IMR-90 (cell line): ENCODE measurements around the gene CSH1. TPM values are rescaled to one million over a fixed set of nuclear protein-coding genes. Genes with fewer than 3 reads are reported as not detected.
"Not testable (repeated sequence)": the region's sequence is repeated elsewhere in the genome, so short reads cannot be mapped to it uniquely, and the experiment has no call there.

Source experiments
- ATAC-seq: fragments of 200-7000 bp; cut with Tn5 transposase; 2 replicates; pipeline ENCODE4 v1.9.1; 2020; ENCODE audit warnings: low read depth, mild to moderate bottlenecking, moderate library complexity
- BruUV-seq: library from RNA; stranded (reverse); fragments of 400-500 nt; replicated peaks from 2 replicates; lab custom pipeline; 2021; lab: Mats Ljungman, UMichigan
- CTCF ChIA-PET: fragments of 300-600 bp; formaldehyde crosslinking; extraction: SDS; loops from one replicate; lab custom pipeline; 2021; ENCODE audit warnings: antibody characterized with exemption; lab: Yijun Ruan, JAX
- POLR2A ChIA-PET: fragments of 300-600 bp; sonication (Branson Sonifier 250); formaldehyde crosslinking; loops from one replicate; lab custom pipeline; 2022; ENCODE audit warnings: antibody characterized with exemption; ENCODE audit not compliant: unreplicated experiment; lab: Charles Lee
- DNase-seq: peaks from one replicate; pipeline ENCODE4 v3.0.0; 2013
- H2AFZ ChIP-seq: replicated peaks from 2 replicates; pipeline ENCODE3; 2013; ENCODE audit warnings: low read length, mild to moderate bottlenecking; ENCODE audit not compliant: poor library complexity
- H2AK5ac ChIP-seq: 2 replicates; pipeline ENCODE4 v1.6.1; 2013; ENCODE audit warnings: low read depth, low read length, inconsistent platforms
- H2AK9ac ChIP-seq: replicated peaks from 2 replicates; pipeline ENCODE3; 2013; ENCODE audit warnings: mild to moderate bottlenecking, low read depth, low read length, moderate library complexity; ENCODE audit not compliant: poor library complexity
- H2BK120ac ChIP-seq: 2 replicates; pipeline ENCODE4 v1.6.1; 2013; ENCODE audit warnings: low read depth, low read length, inconsistent platforms
- H2BK15ac ChIP-seq: 3 replicates; pipeline ENCODE4 v1.6.1; 2013; ENCODE audit warnings: low read depth, low read length, inconsistent platforms
- H2BK20ac ChIP-seq: 2 replicates; pipeline ENCODE4 v1.6.1; 2013; ENCODE audit warnings: low read depth, mild to moderate bottlenecking, inconsistent platforms, low read length, moderate library complexity
- H2BK5ac ChIP-seq: 2 replicates; pipeline ENCODE4 v1.6.1; 2013; ENCODE audit warnings: mild to moderate bottlenecking, low read depth, low read length, inconsistent platforms; ENCODE audit not compliant: poor library complexity, severe bottlenecking
- H3K14ac ChIP-seq: replicated peaks from 2 replicates; pipeline ENCODE4 v1.6.1; 2013; ENCODE audit warnings: low read depth, low read length, inconsistent platforms
- H3K18ac ChIP-seq: 2 replicates; pipeline ENCODE4 v1.6.1; 2013; ENCODE audit warnings: low read depth, low read length, control low read depth
- H3K23ac ChIP-seq: 2 replicates; pipeline ENCODE4 v1.6.1; 2013; ENCODE audit warnings: low read depth, low read length, inconsistent platforms
- H3K27ac ChIP-seq: 2 replicates; pipeline ENCODE4 v1.5.1; 2013; ENCODE audit warnings: mild to moderate bottlenecking, control low read depth, low read length; ENCODE audit not compliant: insufficient read depth
- H3K27me3 ChIP-seq: 2 replicates; pipeline ENCODE4 v1.6.1; 2013; ENCODE audit warnings: low read length; ENCODE audit not compliant: control insufficient read depth, insufficient read depth
- H3K36me3 ChIP-seq: 2 replicates; pipeline ENCODE4 v1.6.1; 2013; ENCODE audit warnings: low read length, mixed read lengths; ENCODE audit not compliant: control insufficient read depth, insufficient read depth
- H3K4ac ChIP-seq: 2 replicates; pipeline ENCODE4 v1.6.1; 2013; ENCODE audit warnings: low read depth, low read length, inconsistent platforms
- H3K4me1 ChIP-seq: 2 replicates; pipeline ENCODE4 v1.6.1; 2013; ENCODE audit warnings: low read length, mixed read lengths; ENCODE audit not compliant: control insufficient read depth, insufficient read depth
- H3K4me2 ChIP-seq: 2 replicates; pipeline ENCODE4 v1.6.1; 2013; ENCODE audit warnings: low read depth, mild to moderate bottlenecking, control low read depth, low read length, moderate library complexity
- H3K4me3 ChIP-seq: 2 replicates; pipeline ENCODE4 v1.5.1; 2013; ENCODE audit warnings: low read depth, mild to moderate bottlenecking, control low read depth, low read length, moderate library complexity; ENCODE audit not compliant: insufficient read depth
- H3K56ac ChIP-seq: 2 replicates; pipeline ENCODE4 v1.6.1; 2013; ENCODE audit warnings: low read length, inconsistent platforms; ENCODE audit not compliant: insufficient read depth; ENCODE audit errors: extremely low read depth
- H3K79me1 ChIP-seq, 2 experiments: 2 replicates each; pipeline ENCODE4 v1.6.1; 2013; ENCODE audit warnings: low read length in 2 of 2, inconsistent platforms in 1 of 2, low read depth in 1 of 2
- H3K9ac ChIP-seq: 2 replicates; pipeline ENCODE4 v1.6.1; 2013; ENCODE audit warnings: low read depth, low read length, control low read depth
- H3K9me1 ChIP-seq: 2 replicates; pipeline ENCODE4 v1.6.1; 2013; ENCODE audit warnings: low read length, inconsistent platforms; ENCODE audit not compliant: insufficient read depth
- H3K9me3 ChIP-seq: 2 replicates; pipeline ENCODE4 v1.6.1; 2013; ENCODE audit warnings: low read length; ENCODE audit not compliant: control insufficient read depth, insufficient read depth
- H4K20me1 ChIP-seq: 2 replicates; pipeline ENCODE4 v1.6.1; 2013; ENCODE audit warnings: low read length, inconsistent platforms; ENCODE audit not compliant: insufficient read depth
- H4K5ac ChIP-seq: 2 replicates; pipeline ENCODE4 v1.6.1; 2013; ENCODE audit warnings: mild to moderate bottlenecking, low read depth, low read length, control low read depth
- H4K8ac ChIP-seq, 2 experiments: 2 replicates each; pipeline ENCODE4 v1.6.1; 2013; ENCODE audit warnings: low read depth in 2 of 2, low read length in 2 of 2, control low read depth in 1 of 2, inconsistent platforms in 1 of 2
- H4K91ac ChIP-seq: 2 replicates; pipeline ENCODE4 v1.6.1; 2013; ENCODE audit warnings: low read depth, low read length, inconsistent platforms; ENCODE audit not compliant: insufficient read depth
- MAFK ChIP-seq: IDR thresholded peaks from 2 replicates; pipeline ENCODE4 v1.6.1; 2012; ENCODE audit warnings: low read depth, low read length, improper control_type of control experiment
- WGBS, 2 experiments: methylation state at CpG; one replicate each; pipeline versions ENCODE4 v1.1.5 to v1.1.7; 2013; ENCODE audit warnings: missing lambda C conversion rate in 2 of 2; ENCODE audit not compliant: insufficient read length in 1 of 2; ENCODE audit errors: extremely low coverage in 2 of 2; 5-methylcytosine and 5-hydroxymethylcytosine counted together
- dilution Hi-C: fragments of 300-500 bp; cut with HindIII; formaldehyde crosslinking; loops from one replicate; pipeline ENCODE4 v1.14.3; 2018; ENCODE audit warnings: low sequenced_read_pairs; ENCODE audit not compliant: unreplicated experiment
- in situ Hi-C: fragments of 300-500 bp; cut with MboI; formaldehyde crosslinking; loops from 3 replicates; pipeline ENCODE4 v1.14.3; 2019; ENCODE audit warnings: low sequenced_read_pairs, inconsistent platforms, mixed read lengths
- intact Hi-C: fragments of 100-400 bp; cut with micrococcal nuclease; formaldehyde crosslinking; loops from 2 replicates; pipeline ENCODE4 v1.10.0; 2022
- polyA plus RNA-seq, 3 experiments: library from polyadenylated mRNA; depleted of rRNA; stranded (reverse); fragments of >200 nt; gene quantifications; 2 replicates each; pipeline ENCODE4 v1.2.3, GENCODE V29; 2012; ENCODE audit warnings: low replicate concordance in 1 of 3
- total RNA-seq: library from RNA; depleted of rRNA; stranded (reverse); fragments of >200 nt; gene quantifications from 2 replicates; pipeline ENCODE4 v1.2.3, GENCODE V29; 2012
- TF ChIP-seq, protein P1 (sequence below): conservative IDR thresholded peaks from 2 replicates; pipeline ENCODE4 v1.5.1; 2012; ENCODE audit warnings: mild to moderate bottlenecking, low read depth, low read length, improper control_type of control experiment

CSH1 gene
- total and polyA plus RNA-seq, 2 of the 4 experiments (the other 2 are of a cell fraction), result not detected

DNA sequence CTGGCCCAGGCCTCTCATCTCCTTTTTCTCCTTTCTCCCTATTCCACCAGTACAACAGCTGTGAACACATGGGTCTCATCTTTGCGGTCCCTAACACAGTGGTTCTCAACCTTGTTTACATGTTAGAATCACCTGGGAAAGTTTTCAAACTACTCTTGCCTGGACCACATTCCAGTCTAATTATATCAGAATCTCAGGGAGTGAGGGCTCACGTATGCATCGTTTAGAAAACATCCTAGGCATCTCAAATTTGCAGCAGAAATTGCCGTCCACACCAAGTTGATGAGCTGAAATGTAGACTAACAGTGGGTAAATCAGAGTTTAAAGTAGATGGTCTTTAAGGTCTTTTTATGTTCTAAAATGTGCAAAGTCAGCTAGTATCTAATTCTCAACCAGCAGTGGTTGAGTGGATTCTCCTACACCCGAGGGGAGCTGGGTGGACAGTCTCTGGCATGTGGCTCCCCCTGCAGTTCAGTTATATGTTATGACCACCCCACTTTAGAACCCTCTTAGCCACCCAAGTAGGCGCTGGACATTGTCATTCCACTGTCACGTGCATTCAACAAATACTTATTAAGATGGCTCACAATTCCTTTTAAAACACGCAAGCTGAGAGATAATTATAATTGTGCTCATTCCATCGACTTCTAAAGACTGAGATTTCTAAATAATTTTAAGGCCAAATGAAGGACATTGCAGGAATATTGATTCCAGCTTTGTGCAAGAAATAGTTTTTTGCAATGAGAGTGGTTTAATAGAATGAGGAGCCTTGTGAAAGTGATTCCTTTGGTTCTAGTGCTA lies 26.7 kb downstream of the CSH1 start:
- H3K56ac ChIP-seq, H4K5ac ChIP-seq, H3K14ac ChIP-seq, H3K4me1 ChIP-seq, H2AK9ac ChIP-seq, POLR2A ChIA-PET, in situ Hi-C loops, H4K20me1 ChIP-seq, H2BK5ac ChIP-seq, H3K4me2 ChIP-seq, H3K27ac ChIP-seq, H3K18ac ChIP-seq, H3K9me1 ChIP-seq, H2BK15ac ChIP-seq, H2AK5ac ChIP-seq, H4K8ac ChIP-seq, H2AFZ ChIP-seq, H3K27me3 ChIP-seq, BruUV-seq, H3K4ac ChIP-seq, H3K9me3 ChIP-seq, H3K23ac ChIP-seq, H4K91ac ChIP-seq, H3K79me1 ChIP-seq, H3K4me3 ChIP-seq, H3K9ac ChIP-seq, dilution Hi-C loops, H3K36me3 ChIP-seq, H2BK20ac ChIP-seq, intact Hi-C loops: not testable (repeated sequence)
- ATAC-seq (peak; percentile 55), DNase-seq (peak; percentile 43)
- 0 out of 2 replicates have a peak overlapping the region, but pooled peaks have one; percentile 32 for H2BK120ac ChIP-seq
- no CpG with 5 or more reads among the region's 9 CpGs for WGBS, 2 experiments
- CTCF ChIA-PET, result interaction anchor here (0.5 kb wide), 1 partner anchor 38 kb away, joined by 3 read pairs; no protein-coding TSS in a partner anchor
- TF ChIP-seq MAFK, result peak; percentile 68
- TF ChIP-seq, protein P1, sequence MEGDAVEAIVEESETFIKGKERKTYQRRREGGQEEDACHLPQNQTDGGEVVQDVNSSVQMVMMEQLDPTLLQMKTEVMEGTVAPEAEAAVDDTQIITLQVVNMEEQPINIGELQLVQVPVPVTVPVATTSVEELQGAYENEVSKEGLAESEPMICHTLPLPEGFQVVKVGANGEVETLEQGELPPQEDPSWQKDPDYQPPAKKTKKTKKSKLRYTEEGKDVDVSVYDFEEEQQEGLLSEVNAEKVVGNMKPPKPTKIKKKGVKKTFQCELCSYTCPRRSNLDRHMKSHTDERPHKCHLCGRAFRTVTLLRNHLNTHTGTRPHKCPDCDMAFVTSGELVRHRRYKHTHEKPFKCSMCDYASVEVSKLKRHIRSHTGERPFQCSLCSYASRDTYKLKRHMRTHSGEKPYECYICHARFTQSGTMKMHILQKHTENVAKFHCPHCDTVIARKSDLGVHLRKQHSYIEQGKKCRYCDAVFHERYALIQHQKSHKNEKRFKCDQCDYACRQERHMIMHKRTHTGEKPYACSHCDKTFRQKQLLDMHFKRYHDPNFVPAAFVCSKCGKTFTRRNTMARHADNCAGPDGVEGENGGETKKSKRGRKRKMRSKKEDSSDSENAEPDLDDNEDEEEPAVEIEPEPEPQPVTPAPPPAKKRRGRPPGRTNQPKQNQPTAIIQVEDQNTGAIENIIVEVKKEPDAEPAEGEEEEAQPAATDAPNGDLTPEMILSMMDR, result peak; percentile 11; the same call in 1 of the 2 replicates
